Measurements from ENCODE around the gene ADAMTS17.

ADAMTS17 gene

DNA sequence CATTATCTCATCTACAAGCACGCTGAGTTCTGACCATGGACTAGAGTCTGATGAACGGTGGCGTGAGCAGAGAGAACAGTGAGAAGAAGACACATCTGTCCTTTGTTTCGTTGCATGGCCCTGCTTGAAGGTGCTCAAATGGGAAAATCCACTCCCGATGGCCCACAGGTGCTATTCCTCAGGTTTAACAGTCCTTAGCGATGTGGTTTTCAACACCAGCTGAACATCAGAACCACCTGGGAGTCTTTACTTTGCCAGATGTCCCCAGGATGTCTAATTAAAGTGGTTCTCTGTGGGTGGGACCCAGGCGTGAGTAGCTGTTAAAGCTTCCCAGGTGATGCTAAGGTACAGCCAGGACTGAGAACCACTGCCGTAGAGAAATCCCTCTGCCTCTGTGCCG, 13.0 kb downstream of the ADAMTS17 start:
- H3K27ac ChIP-seq: no peak overlapping the region
- TF ChIP-seq, protein P1, sequence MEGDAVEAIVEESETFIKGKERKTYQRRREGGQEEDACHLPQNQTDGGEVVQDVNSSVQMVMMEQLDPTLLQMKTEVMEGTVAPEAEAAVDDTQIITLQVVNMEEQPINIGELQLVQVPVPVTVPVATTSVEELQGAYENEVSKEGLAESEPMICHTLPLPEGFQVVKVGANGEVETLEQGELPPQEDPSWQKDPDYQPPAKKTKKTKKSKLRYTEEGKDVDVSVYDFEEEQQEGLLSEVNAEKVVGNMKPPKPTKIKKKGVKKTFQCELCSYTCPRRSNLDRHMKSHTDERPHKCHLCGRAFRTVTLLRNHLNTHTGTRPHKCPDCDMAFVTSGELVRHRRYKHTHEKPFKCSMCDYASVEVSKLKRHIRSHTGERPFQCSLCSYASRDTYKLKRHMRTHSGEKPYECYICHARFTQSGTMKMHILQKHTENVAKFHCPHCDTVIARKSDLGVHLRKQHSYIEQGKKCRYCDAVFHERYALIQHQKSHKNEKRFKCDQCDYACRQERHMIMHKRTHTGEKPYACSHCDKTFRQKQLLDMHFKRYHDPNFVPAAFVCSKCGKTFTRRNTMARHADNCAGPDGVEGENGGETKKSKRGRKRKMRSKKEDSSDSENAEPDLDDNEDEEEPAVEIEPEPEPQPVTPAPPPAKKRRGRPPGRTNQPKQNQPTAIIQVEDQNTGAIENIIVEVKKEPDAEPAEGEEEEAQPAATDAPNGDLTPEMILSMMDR (IDR thresholded peaks at IDR 0.05): no peak
- no peaks in the 10 kb centered on the region for H3K79me2 ChIP-seq
- no peaks in the 10 kb centered on the region for H3K36me3 ChIP-seq (ENCODE audit: control insufficient read depth, insufficient read depth, low read length)
- no peak overlapping the region for H3K9ac ChIP-seq
- H3K27me3 ChIP-seq (ENCODE audit: control insufficient read depth, insufficient read depth, low read length): no peaks in the 10 kb centered on the region
- H3K4me1 ChIP-seq: no peaks in the 10 kb centered on the region
- H2AFZ ChIP-seq: no peak overlapping the region
- H3K9me3 ChIP-seq (ENCODE audit: control insufficient read depth, low read length): no peaks in the 10 kb centered on the region
- H3K4me2 ChIP-seq (ENCODE audit: low read length): no peak overlapping the region
- no peak overlapping the region for H3K4me3 ChIP-seq (ENCODE audit: low read depth, low read length)

DNA sequence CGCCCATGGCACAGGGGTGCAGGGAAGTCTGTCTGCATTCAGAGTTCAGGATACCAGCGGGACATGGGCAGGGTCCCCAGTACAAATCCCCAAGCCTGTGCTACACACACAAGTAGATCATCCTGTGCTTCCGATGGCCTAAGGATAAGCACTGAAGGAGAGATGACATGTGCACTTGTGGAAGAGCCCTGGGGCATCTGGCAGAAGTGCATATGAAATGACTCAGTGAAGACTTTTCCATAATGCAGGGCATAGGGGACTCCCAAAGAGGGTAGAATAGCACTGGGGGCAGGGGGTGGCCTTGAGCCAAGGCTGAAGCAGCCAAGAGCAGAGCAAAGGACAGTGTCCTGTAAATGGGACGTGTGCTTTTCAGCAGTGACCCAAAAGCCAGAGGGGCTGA, 22.9 kb downstream of the ADAMTS17 start:
- no peak overlapping the region for H3K4me2 ChIP-seq (ENCODE audit: low read length)
- H3K36me3 ChIP-seq (ENCODE audit: control insufficient read depth, insufficient read depth, low read length): no peaks in the 10 kb centered on the region
- H3K9ac ChIP-seq: no peak overlapping the region
- H3K9me3 ChIP-seq (ENCODE audit: control insufficient read depth, low read length): no peaks in the 10 kb centered on the region
- H3K4me1 ChIP-seq: no peaks in the 10 kb centered on the region
- H3K4me3 ChIP-seq (ENCODE audit: low read depth, low read length): no peak overlapping the region
- no peaks in the 10 kb centered on the region for H3K79me2 ChIP-seq
- TF ChIP-seq, protein P1 (IDR thresholded peaks at IDR 0.05): no peak
- no peaks in the 10 kb centered on the region for H3K27me3 ChIP-seq (ENCODE audit: control insufficient read depth, insufficient read depth, low read length)
- no peak overlapping the region for H3K27ac ChIP-seq
- no peak overlapping the region for H2AFZ ChIP-seq

DNA sequence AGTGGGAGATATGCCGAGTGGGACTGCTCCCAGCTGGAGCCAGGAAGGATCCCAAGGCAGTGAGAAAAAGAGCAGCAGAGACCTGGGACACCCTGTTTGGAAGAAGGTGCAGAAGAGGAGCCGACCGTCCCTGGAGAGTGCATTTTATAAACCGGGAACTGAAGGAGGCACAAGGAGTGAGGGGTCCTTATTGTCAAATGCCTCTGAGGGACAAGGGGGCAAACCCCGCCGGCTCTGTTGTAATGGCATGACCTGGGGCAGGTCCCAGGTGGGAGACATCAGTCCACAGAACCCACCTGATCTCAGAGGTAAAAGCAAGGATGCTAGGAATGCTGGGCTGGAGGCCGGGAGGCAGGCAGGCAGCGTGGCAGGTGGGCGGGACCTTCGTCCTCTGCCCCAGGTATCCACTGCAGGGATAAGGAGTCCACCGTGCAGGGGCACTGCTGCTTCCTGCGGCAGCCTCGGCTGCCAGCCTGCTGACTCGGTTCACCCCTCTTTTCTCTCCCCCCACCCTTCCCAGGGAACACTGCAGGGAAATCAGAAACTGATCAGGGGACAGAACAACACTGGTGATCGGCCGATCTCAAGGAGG, 26.9 kb downstream of the ADAMTS17 start:
- TF ChIP-seq, protein P1 (IDR thresholded peaks at IDR 0.05): no peak
- no peak overlapping the region for H3K27ac ChIP-seq
- no peaks in the 10 kb centered on the region for H3K4me1 ChIP-seq
- no peaks in the 10 kb centered on the region for H3K36me3 ChIP-seq (ENCODE audit: control insufficient read depth, insufficient read depth, low read length)
- H3K9ac ChIP-seq: no peak overlapping the region
- H2AFZ ChIP-seq: no peak overlapping the region
- no peaks in the 10 kb centered on the region for H3K27me3 ChIP-seq (ENCODE audit: control insufficient read depth, insufficient read depth, low read length)
- H3K4me3 ChIP-seq (ENCODE audit: low read depth, low read length): no peak overlapping the region
- H3K79me2 ChIP-seq: no peaks in the 10 kb centered on the region
- H3K9me3 ChIP-seq (ENCODE audit: control insufficient read depth, low read length): no peaks in the 10 kb centered on the region
- H3K4me2 ChIP-seq (ENCODE audit: low read length): no peak overlapping the region

GRCh38 chr15:100311833-100312476, 29.8 kb downstream of the ADAMTS17 start:
- Histone ChIP-seq H3K4me2 (ENCODE audit: low read length) (no peak overlapping the region), H3K36me3 (ENCODE audit: control insufficient read depth, insufficient read depth, low read length) (no peaks in the 10 kb centered on the region), H3K79me2 (no peaks in the 10 kb centered on the region), H3K4me3 (ENCODE audit: low read depth, low read length) (no peak overlapping the region), H2AFZ (no peak overlapping the region), H3K9me3 (ENCODE audit: control insufficient read depth, low read length) (no peaks in the 10 kb centered on the region), H3K27me3 (ENCODE audit: control insufficient read depth, insufficient read depth, low read length) (no peaks in the 10 kb centered on the region), H3K27ac (no peak overlapping the region), H3K4me1 (no peaks in the 10 kb centered on the region), H3K9ac (no peak overlapping the region)
- TF ChIP-seq, protein P1 (IDR thresholded peaks at IDR 0.05): no peak

DNA sequence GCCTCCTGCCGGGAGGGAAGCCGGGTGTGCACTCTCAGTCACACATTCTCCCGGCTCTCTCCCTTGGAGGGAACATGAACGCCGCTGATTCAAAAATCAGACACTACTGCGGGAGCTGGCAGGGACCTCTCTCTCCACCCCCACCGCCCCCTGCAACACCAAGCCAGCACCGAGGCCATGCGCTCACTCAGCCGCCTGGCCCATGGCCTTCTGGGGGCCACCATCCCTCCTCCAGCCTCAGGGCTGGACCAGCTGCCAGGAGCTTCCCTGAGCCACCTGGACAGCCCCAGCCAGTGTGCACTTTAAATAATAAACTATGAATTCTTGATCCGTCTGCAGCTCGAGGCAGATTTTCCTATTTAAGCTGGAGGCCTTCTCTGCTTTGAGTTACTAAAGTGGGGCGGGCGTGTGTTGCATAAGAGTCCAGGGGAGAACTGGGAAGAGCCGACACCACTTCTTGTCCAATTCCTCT, 30.6 kb downstream of the ADAMTS17 start:
- H3K4me1 ChIP-seq: no peaks in the 10 kb centered on the region
- H3K4me2 ChIP-seq (ENCODE audit: low read length): no peak overlapping the region
- TF ChIP-seq, protein P1 (IDR thresholded peaks at IDR 0.05): no peak
- no peaks in the 10 kb centered on the region for H3K36me3 ChIP-seq (ENCODE audit: control insufficient read depth, insufficient read depth, low read length)
- no peak overlapping the region for H3K9ac ChIP-seq
- H2AFZ ChIP-seq: no peak overlapping the region
- H3K27me3 ChIP-seq (ENCODE audit: control insufficient read depth, insufficient read depth, low read length): no peaks in the 10 kb centered on the region
- no peaks in the 10 kb centered on the region for H3K79me2 ChIP-seq
- H3K27ac ChIP-seq: no peak overlapping the region
- no peak overlapping the region for H3K4me3 ChIP-seq (ENCODE audit: low read depth, low read length)
- no peaks in the 10 kb centered on the region for H3K9me3 ChIP-seq (ENCODE audit: control insufficient read depth, low read length)
